HepG2 (cell line): ENCODE data around the gene ZBTB7A. TPM values are rescaled to one million over a fixed set of nuclear protein-coding genes. Genes with fewer than 3 reads are reported as not detected.

Source experiments
- ATAC-seq: fragments of 200-7000 bp; cut with Tn5 transposase; 3 replicates; pipeline ENCODE4 v1.9.1; 2020; ENCODE audit warnings: mild to moderate bottlenecking, moderate library complexity
- BruUV-seq: library from RNA; stranded (reverse); fragments of 400-500 nt; replicated peaks from 2 replicates; lab custom pipeline; 2021; lab: Mats Ljungman, UMichigan
- CTCF ChIA-PET: fragments of 300-600 bp; formaldehyde crosslinking; extraction: SDS; loops from one replicate; lab custom pipeline; 2021; ENCODE audit warnings: low total read pairs, inconsistent platforms, low intra/inter-chr PET ratio; lab: Yijun Ruan, JAX
- POLR2A ChIA-PET: fragments of 350-600 bp; sonication (Branson Sonifier 250); formaldehyde crosslinking; loops from one replicate; lab custom pipeline; 2020; ENCODE audit warnings: antibody characterized with exemption, inconsistent platforms; lab: Yijun Ruan, JAX
- DNase-seq: peaks from one replicate; pipeline ENCODE4 v3.0.0-alpha.2; 2015; ENCODE audit warnings: low spot score
- FAIRE-seq: peaks from 3 replicates; lab custom pipeline; 2011; peaks lifted over from hg19 to GRCh38; lab: Jason Lieb, UNC
- H2AFZ ChIP-seq: one replicate; pipeline ENCODE4 v1.6.1; 2011; ENCODE audit warnings: low read length, inconsistent platforms
- H3K27ac ChIP-seq: fragments of 300-600 bp; 3 replicates; pipeline ENCODE4 v1.8.0; 2011; ENCODE audit warnings: mixed run types, mild to moderate bottlenecking, mixed read lengths, low read length, inconsistent platforms; ENCODE audit not compliant: insufficient read depth; ENCODE audit errors: extremely low read length
- H3K27me3 ChIP-seq, 2 experiments: fragments of 200-600 bp in 1 of 2; 2 replicates in 1 of 2; 3 replicates in 1 of 2; pipeline versions ENCODE4 v1.6.0 to v1.8.0; 2011; ENCODE audit warnings: low read length in 2 of 2, mild to moderate bottlenecking in 2 of 2, moderate library complexity in 2 of 2, inconsistent platforms in 1 of 2; ENCODE audit not compliant: insufficient read depth in 2 of 2, control insufficient read depth in 1 of 2
- H3K36me3 ChIP-seq, 2 experiments: fragments of 200-600 bp in 1 of 2; replicated peaks in 1 of 2; 2 replicates in 1 of 2; 3 replicates in 1 of 2; pipeline versions ENCODE4 v1.5.1 to v1.8.0; 2011; ENCODE audit warnings: low read length in 2 of 2, inconsistent platforms in 1 of 2; ENCODE audit not compliant: insufficient read depth in 2 of 2, control insufficient read depth in 1 of 2
- H3K4me1 ChIP-seq: 2 replicates; pipeline ENCODE4 v1.5.1; 2012; ENCODE audit warnings: low read length, inconsistent platforms; ENCODE audit not compliant: insufficient read depth
- H3K4me2 ChIP-seq: 2 replicates; pipeline ENCODE4 v1.6.0; 2011; ENCODE audit warnings: low read depth, low read length, inconsistent platforms
- H3K4me3 ChIP-seq, 3 experiments: fragments of 200-600 bp in 1 of 3; sonication (generic), shearing (Covaris generic) in 1 of 3; replicated peaks in 1 of 3; 2 replicates each; pipeline ENCODE4 v1.5.1; 2011 to 2016; ENCODE audit warnings: low read length in 3 of 3, inconsistent platforms in 2 of 3, low read depth in 2 of 3, mild to moderate bottlenecking in 2 of 3, control low read depth in 1 of 3, mixed read lengths in 1 of 3; ENCODE audit not compliant: insufficient read depth in 1 of 3
- H3K79me2 ChIP-seq: one replicate; pipeline ENCODE4 v1.6.1; 2011; ENCODE audit warnings: low read length, inconsistent platforms; ENCODE audit not compliant: insufficient read depth
- H3K9ac ChIP-seq: 2 replicates; pipeline ENCODE4 v1.6.0; 2011; ENCODE audit warnings: mild to moderate bottlenecking, low read depth, low read length, inconsistent platforms; ENCODE audit not compliant: insufficient read depth
- H3K9me3 ChIP-seq: 2 replicates; pipeline ENCODE4 v1.5.1; 2012; ENCODE audit warnings: mild to moderate bottlenecking, low read length
- H4K20me1 ChIP-seq: 2 replicates; pipeline ENCODE4 v1.6.0; 2011; ENCODE audit warnings: inconsistent platforms, mild to moderate bottlenecking, low read length, moderate library complexity; ENCODE audit not compliant: insufficient read depth
- AGO2 ChIP-seq: fragments of 200-400 bp; formaldehyde crosslinking; optimal IDR thresholded peaks from 2 replicates; pipeline ENCODE3; 2017; ENCODE audit warnings: mild to moderate bottlenecking, low read depth, low read length, moderate library complexity
- ATF3 ChIP-seq: sonication (generic); formaldehyde crosslinking; IDR thresholded peaks from 2 replicates; pipeline ENCODE4 v1.4.0; 2020; ENCODE audit warnings: missing genetic modification reagents
- CCAR2 ChIP-seq: fragments of 200-400 bp; formaldehyde crosslinking; optimal IDR thresholded peaks from 2 replicates; pipeline ENCODE3; 2018; ENCODE audit warnings: low read depth, mild to moderate bottlenecking, low read length, moderate library complexity
- GABPA ChIP-seq, 2 experiments: IDR thresholded peaks; 2 replicates each; pipeline ENCODE4 v1.6.1; 2011 to 2016; ENCODE audit warnings: low read depth in 2 of 2, low read length in 1 of 2, missing biosample characterization in 1 of 2, missing genetic modification characterization in 1 of 2
- MIXL1 ChIP-seq: IDR thresholded peaks from 2 replicates; pipeline ENCODE4 v1.6.1; 2016
- SP4 ChIP-seq: sonication (generic); formaldehyde crosslinking; IDR thresholded peaks from 2 replicates; pipeline ENCODE4 v1.8.1; 2023; ENCODE audit warnings: mild to moderate bottlenecking, missing genetic modification reagents
- TFAP4 ChIP-seq: sonication (generic); IDR thresholded peaks from 2 replicates; pipeline ENCODE4 v1.6.1; 2016; ENCODE audit warnings: low read depth, borderline replicate concordance
- THAP7 ChIP-seq: sonication (generic); formaldehyde crosslinking; IDR thresholded peaks from 2 replicates; pipeline ENCODE4 v1.8.1; 2023; ENCODE audit warnings: mild to moderate bottlenecking, missing genetic modification reagents
- ZNF317 ChIP-seq: sonication (generic); formaldehyde crosslinking; IDR thresholded peaks from 2 replicates; pipeline ENCODE4 v1.5.0; 2020; ENCODE audit warnings: mild to moderate bottlenecking, missing genetic modification reagents
- ZNF816 ChIP-seq: sonication (generic); formaldehyde crosslinking; IDR thresholded peaks from 2 replicates; pipeline ENCODE4 v1.8.0; 2022; ENCODE audit warnings: missing genetic modification reagents, mild to moderate bottlenecking, borderline replicate concordance
- WGBS: methylation state at CpG from one replicate; pipeline ENCODE4 v1.1.6; 2017; ENCODE audit warnings: low lambda C conversion rate; 5-methylcytosine and 5-hydroxymethylcytosine counted together
- in situ Hi-C: cut with HindIII; loops from 2 replicates; pipeline ENCODE4 v1.10.0; 2017; ENCODE audit warnings: low pct_unique_long_range_greater_than_20kb; ENCODE audit not compliant: extremely low pct_ligation_motif_present
- intact Hi-C: fragments of 100-400 bp; cut with micrococcal nuclease; formaldehyde crosslinking; loops from one replicate; pipeline ENCODE4 v1.10.0; 2022; ENCODE audit not compliant: unreplicated experiment
- polyA plus RNA-seq, 8 experiments: library from polyadenylated mRNA; depleted of rRNA in 3 of 8; stranded (reverse) in 7 of 8; unstranded in 1 of 8; fragments of >200 nt; fragmentation: Illumina TruSeq in 4 of 8; extraction: Trizol in 4 of 8; gene quantifications; 2 replicates each; pipeline versions ENCODE4 v1.2.1 to v1.2.3, GENCODE V29; 2011 to 2016; ENCODE audit warnings: low read depth in 4 of 8, missing spikeins in 1 of 8, mixed read lengths in 1 of 8; ENCODE audit not compliant: insufficient read depth in 1 of 8
- total RNA-seq, 5 experiments: library from RNA; depleted of rRNA; stranded (reverse); fragments of >200 nt; fragmentation: Illumina TruSeq; extraction: Trizol; gene quantifications; 2 replicates each; pipeline ENCODE4 v1.2.3, GENCODE V29; 2016; ENCODE audit warnings: low read depth in 1 of 5

Gene ZBTB7A
- total and polyA plus RNA-seq, 2 of the 13 experiments (the other 11 are each of a cell fraction or from before 2014, with no cell fraction given), result 3.6 to 4.0 TPM

- ChIA-PET POLR2A (no interaction called here), CTCF (no interaction called here)
- H3K27ac ChIP-seq, result no peak overlapping the region
- WGBS, result 98% methylated on average over 33 of the region's 33 CpGs
- ATAC-seq, result no peak
- no peak for TF ChIP-seq ATF3 (CRISPR knock-in tag)
- TF ChIP-seq ZNF816, result no peak
- peak; percentile 25 for TF ChIP-seq AGO2
- FAIRE-seq, result no peak
- no TSS peak for BruUV-seq
- no peak overlapping the region for H2AFZ ChIP-seq
- no peak overlapping the region for H3K9ac ChIP-seq
- no peaks in the 10 kb centered on the region for H3K27me3 ChIP-seq
- no peak overlapping the region for H3K4me3 ChIP-seq
- H3K36me3 ChIP-seq, result peaks cover 24 to 39% of the 10 kb centered on the region in 2 experiments; a peak in 4 of 5 replicates
- peaks cover 13% of the 10 kb centered on the region for H3K4me1 ChIP-seq
- in situ Hi-C loops, result no loop called here
- H3K9me3 ChIP-seq, result no peaks in the 10 kb centered on the region
- H3K4me2 ChIP-seq, result no peak overlapping the region
- no peak for DNase-seq
- intact Hi-C loops, result no loop called here
- peaks cover 32% of the 10 kb centered on the region for H3K79me2 ChIP-seq
- peaks cover 21% of the 10 kb centered on the region; the same call in 1 of the 2 replicates for H4K20me1 ChIP-seq
Observed at GRCh38 chr19:4046946-4047683, 19.6 kb downstream of the ZBTB7A start.

GRCh38 chr19:4046362-4046691 lies 20.4 kb downstream of the ZBTB7A start:
- Histone ChIP-seq H3K4me2 (no peak overlapping the region), H3K4me3 (no peak overlapping the region), H2AFZ (no peak overlapping the region)
- TF ChIP-seq CCAR2, result no peak
- TF ChIP-seq MIXL1 (CRISPR knock-in tag), result no peak
- TF ChIP-seq GABPA (IDR thresholded peaks at IDR 0.05; ENCODE audit: low read depth, low read length), result no peak
- TF ChIP-seq GABPA (CRISPR knock-in tag; IDR thresholded peaks at IDR 0.05; ENCODE audit: low read depth), result no peak
- TF ChIP-seq TFAP4, result no peak
- no peak for TF ChIP-seq ZNF317 (CRISPR knock-in tag)
- no peak for TF ChIP-seq SP4 (CRISPR knock-in tag)
- TF ChIP-seq THAP7, result no peak
- TF ChIP-seq, all 625 proteins: peak for 0
- in situ Hi-C loops, result no loop called here
- H4K20me1 ChIP-seq, result peaks cover 17% of the 10 kb centered on the region; the same call in 1 of the 2 replicates
- H3K9me3 ChIP-seq, result no peaks in the 10 kb centered on the region
- no peak overlapping the region for H3K9ac ChIP-seq
- H3K27ac ChIP-seq, result no peak overlapping the region
- intact Hi-C loops, result no loop called here
- H3K4me1 ChIP-seq, result peaks cover 6% of the 10 kb centered on the region
- 96% methylated on average over 7 of the region's 7 CpGs for WGBS
- H3K27me3 ChIP-seq, result no peaks in the 10 kb centered on the region
- peaks cover 19 to 35% of the 10 kb centered on the region in 2 experiments; a peak in 4 of 5 replicates for H3K36me3 ChIP-seq
- ATAC-seq (no peak), DNase-seq (no peak), FAIRE-seq (no peak)
- CTCF ChIA-PET, result no interaction called here
- peaks cover 25% of the 10 kb centered on the region for H3K79me2 ChIP-seq
- no TSS peak for BruUV-seq
- POLR2A ChIA-PET, result interaction anchor here (1.3 kb wide), 1 partner anchor 39 kb away, joined by 3 read pairs; the partner anchor contains the start of gene PIAS4
